Body of pancreas (tissue), 4 donors: ENCODE measurements around the gene ACTR1B.

Experiments used
- POLR2A ChIP-seq, 3 donors: fragments of 450-650 bp; IDR thresholded peaks; one replicate each; pipeline ENCODE4 v1.6.1; 2016; ENCODE audit warnings: antibody characterized with exemption in 3 of 3, mild to moderate bottlenecking in 2 of 3
- TF ChIP-seq, protein P1 (sequence below), 7 experiments: fragments of 450-650 bp in 4 of 7; fragments of 200-600 bp in 3 of 7; sonication (generic) in 3 of 7; IDR thresholded peaks; one replicate each; pipeline ENCODE4 v1.5.1; 2016 to 2019; ENCODE audit warnings: antibody characterized with exemption in 7 of 7

DNA sequence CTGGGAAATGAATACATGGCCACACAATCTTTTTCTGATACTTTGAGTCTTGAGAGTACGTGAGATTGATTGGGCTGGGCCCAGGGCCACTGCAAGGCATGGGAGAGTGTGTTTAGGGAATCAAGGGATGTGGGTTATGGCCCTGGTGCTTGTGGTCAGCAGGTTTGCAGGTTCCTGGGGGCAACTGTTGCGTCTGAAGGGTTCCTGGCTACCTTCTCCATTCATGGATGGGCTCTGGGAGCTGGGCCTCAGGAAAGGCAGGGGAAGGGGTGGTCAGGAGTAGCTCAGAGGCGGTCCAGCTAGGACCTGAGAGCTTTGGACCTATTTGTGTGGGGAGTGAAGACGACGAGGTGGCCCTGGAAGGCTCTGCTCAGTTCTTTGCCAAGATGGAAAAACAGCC lies 41.1 kb upstream of the ACTR1B start:
- TF ChIP-seq, protein P1, sequence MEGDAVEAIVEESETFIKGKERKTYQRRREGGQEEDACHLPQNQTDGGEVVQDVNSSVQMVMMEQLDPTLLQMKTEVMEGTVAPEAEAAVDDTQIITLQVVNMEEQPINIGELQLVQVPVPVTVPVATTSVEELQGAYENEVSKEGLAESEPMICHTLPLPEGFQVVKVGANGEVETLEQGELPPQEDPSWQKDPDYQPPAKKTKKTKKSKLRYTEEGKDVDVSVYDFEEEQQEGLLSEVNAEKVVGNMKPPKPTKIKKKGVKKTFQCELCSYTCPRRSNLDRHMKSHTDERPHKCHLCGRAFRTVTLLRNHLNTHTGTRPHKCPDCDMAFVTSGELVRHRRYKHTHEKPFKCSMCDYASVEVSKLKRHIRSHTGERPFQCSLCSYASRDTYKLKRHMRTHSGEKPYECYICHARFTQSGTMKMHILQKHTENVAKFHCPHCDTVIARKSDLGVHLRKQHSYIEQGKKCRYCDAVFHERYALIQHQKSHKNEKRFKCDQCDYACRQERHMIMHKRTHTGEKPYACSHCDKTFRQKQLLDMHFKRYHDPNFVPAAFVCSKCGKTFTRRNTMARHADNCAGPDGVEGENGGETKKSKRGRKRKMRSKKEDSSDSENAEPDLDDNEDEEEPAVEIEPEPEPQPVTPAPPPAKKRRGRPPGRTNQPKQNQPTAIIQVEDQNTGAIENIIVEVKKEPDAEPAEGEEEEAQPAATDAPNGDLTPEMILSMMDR (IDR thresholded peaks at IDR 0.05): no peak
- no peak for TF ChIP-seq POLR2A (IDR thresholded peaks at IDR 0.05)
